Panc1 (cell line): ENCODE measurements around the gene TEF. TPM values are rescaled to one million over a fixed set of nuclear protein-coding genes. Genes with fewer than 3 reads are reported as not detected.

Experiments
- ATAC-seq: fragments of 200-7000 bp; cut with Tn5 transposase; 2 replicates; pipeline ENCODE4 v1.9.1; 2020; ENCODE audit warnings: mild to moderate bottlenecking, moderate library complexity
- BruUV-seq: library from RNA; stranded (reverse); fragments of 400-500 nt; replicated peaks from 2 replicates; lab custom pipeline; 2021; lab: Mats Ljungman, UMichigan
- CTCF ChIA-PET: fragments of 300-600 bp; sonication (Branson Sonifier 250); formaldehyde crosslinking; loops from one replicate; lab custom pipeline; 2022; ENCODE audit warnings: antibody characterized with exemption; lab: Charles Lee
- POLR2A ChIA-PET: fragments of 300-600 bp; sonication (Branson Sonifier 250); formaldehyde crosslinking; loops from one replicate; lab custom pipeline; 2022; ENCODE audit warnings: antibody characterized with exemption; lab: Charles Lee
- DNase-seq: peaks from one replicate; pipeline ENCODE4 v3.0.0-alpha.2; 2010; ENCODE audit warnings: low read depth, low spot score
- H3K27ac ChIP-seq: 2 replicates; pipeline ENCODE4 v1.5.1; 2011; ENCODE audit warnings: mild to moderate bottlenecking, low read length, inconsistent platforms
- H3K27me3 ChIP-seq: fragments of 200-500 bp; sonication (Bioruptor generic); 2 replicates; pipeline ENCODE4 v1.6.0; 2014; ENCODE audit warnings: low read length, inconsistent platforms; ENCODE audit not compliant: control insufficient read depth, insufficient read depth
- H3K36me3 ChIP-seq: fragments of 200-500 bp; sonication (Bioruptor generic); 2 replicates; pipeline ENCODE4 v1.5.1; 2014; ENCODE audit warnings: inconsistent platforms, mild to moderate bottlenecking, low read length, moderate library complexity; ENCODE audit not compliant: control insufficient read depth, insufficient read depth
- H3K4me1 ChIP-seq: 2 replicates; pipeline ENCODE4 v1.5.1; 2011; ENCODE audit warnings: inconsistent platforms, mild to moderate bottlenecking, low read length, moderate library complexity; ENCODE audit not compliant: control insufficient read depth, insufficient read depth
- H3K4me3 ChIP-seq, 2 experiments: 2 replicates each; pipeline ENCODE4 v1.5.1; 2011 to 2012; ENCODE audit warnings: low read depth in 2 of 2, low read length in 2 of 2, mild to moderate bottlenecking in 2 of 2, inconsistent platforms in 1 of 2, moderate library complexity in 1 of 2
- H3K9me3 ChIP-seq: fragments of 200-500 bp; sonication (Bioruptor generic); 2 replicates; pipeline ENCODE4 v1.5.1; 2014; ENCODE audit warnings: low read depth, mild to moderate bottlenecking, inconsistent platforms, low read length, moderate library complexity; ENCODE audit not compliant: control insufficient read depth, insufficient read depth
- CTCF ChIP-seq: fragments of 450-650 bp; IDR thresholded peaks from 2 replicates; pipeline ENCODE4 v1.5.1; 2017; ENCODE audit warnings: mild to moderate bottlenecking
- POLR2AphosphoS5 ChIP-seq: IDR thresholded peaks from 2 replicates; pipeline ENCODE4 v1.6.1; 2012; ENCODE audit warnings: mild to moderate bottlenecking, low read depth, low read length, moderate library complexity
- REST ChIP-seq, 2 experiments: IDR thresholded peaks; 2 replicates each; pipeline ENCODE4 v1.6.1; 2011 to 2012; ENCODE audit warnings: low read depth in 2 of 2, control low read depth in 1 of 2, low read length in 1 of 2, mild to moderate bottlenecking in 1 of 2, moderate library complexity in 1 of 2; ENCODE audit not compliant: insufficient read depth in 1 of 2
- SIN3A ChIP-seq: IDR thresholded peaks from 2 replicates; pipeline ENCODE4 v1.6.1; 2012; ENCODE audit warnings: low read depth, mild to moderate bottlenecking, low read length, moderate library complexity, borderline replicate concordance; ENCODE audit not compliant: insufficient read depth
- TCF7L2 ChIP-seq: IDR thresholded peaks from 2 replicates; pipeline ENCODE4 v1.6.1; 2011; ENCODE audit warnings: mild to moderate bottlenecking, low read depth, low read length, inconsistent platforms
- in situ Hi-C: cut with HindIII; loops from 2 replicates; pipeline ENCODE4 v1.10.0; 2016; ENCODE audit warnings: low sequenced_read_pairs, low pct_unique_long_range_greater_than_20kb
- intact Hi-C: fragments of 100-400 bp; cut with micrococcal nuclease; formaldehyde crosslinking; loops from one replicate; pipeline ENCODE4 v1.10.0; 2022; ENCODE audit not compliant: unreplicated experiment
- total RNA-seq: library from RNA; stranded (reverse); gene quantifications from one replicate; pipeline ENCODE4 v1.2.1, GENCODE V29; 2021; ENCODE audit not compliant: unreplicated experiment

TEF gene
- total RNA-seq, 1 experiment from 2014 or later: 7.8 TPM

GRCh38 chr22:41348964-41349484, 32.7 kb upstream of the TEF start:
- POLR2A ChIA-PET: no interaction called here

GRCh38 chr22:41350087-41350486, 31.7 kb upstream of the TEF start:
- Histone ChIP-seq H3K36me3 (no peaks in the 10 kb centered on the region; the same call in none of the 2 replicates), H3K9me3 (no peaks in the 10 kb centered on the region), H3K27ac (no peak overlapping the region), H3K4me1 (no peaks in the 10 kb centered on the region), H3K27me3 (no peaks in the 10 kb centered on the region), H3K4me3 (no peak overlapping the region)
- ChIA-PET CTCF (no interaction called here), POLR2A (no interaction called here)
- in situ Hi-C loops (no loop called here), intact Hi-C loops (no loop called here)
- TF ChIP-seq SIN3A (no peak), REST (IDR thresholded peaks at IDR 0.05; ENCODE audit: insufficient read depth in 1 of 2, low read depth in 2 of 2, low read length in 1 of 2) (no peak), CTCF (no peak), TCF7L2 (no peak), POLR2AphosphoS5 (no peak)
- no TSS peak for BruUV-seq
- ATAC-seq (no peak), DNase-seq (no peak)

More at GRCh38 chr22:41348964-41349484, 32.7 kb upstream of the TEF start:
- no peak overlapping the region for H3K27ac ChIP-seq
- no peak for ATAC-seq
- no peak overlapping the region for H3K4me3 ChIP-seq
- intact Hi-C loops (no loop called here), in situ Hi-C loops (no loop called here)
- BruUV-seq: no TSS peak
- no peaks in the 10 kb centered on the region for H3K9me3 ChIP-seq
- no peaks in the 10 kb centered on the region; the same call in none of the 2 replicates for H3K36me3 ChIP-seq
- TF ChIP-seq TCF7L2 (no peak), REST (IDR thresholded peaks at IDR 0.05; ENCODE audit: insufficient read depth in 1 of 2, low read depth in 2 of 2, low read length in 1 of 2) (no peak), CTCF (no peak), SIN3A (no peak), POLR2AphosphoS5 (no peak)
- no peaks in the 10 kb centered on the region for H3K27me3 ChIP-seq
- CTCF ChIA-PET: no interaction called here
- no peak for DNase-seq
- no peaks in the 10 kb centered on the region for H3K4me1 ChIP-seq
